Dendritic cell treated with granulocyte-macrophage colony-stimulating factor and Interleukin-4, amounts not matched to agents 40 ng/mL and 50 ng/mL, for 4 days (primary cell): ENCODE results near the gene SERPINI1.
"Not testable (repeated sequence)": the region's sequence is repeated elsewhere in the genome, so short reads cannot be mapped to it uniquely, and the experiment has no call there.

Source experiments
- H3K27ac Mint-ChIP-seq: one replicate; pipeline ENCODE4 v1.8.0; 2022; ENCODE audit warnings: mild to moderate bottlenecking, mixed read lengths
- H3K27me3 Mint-ChIP-seq: one replicate; pipeline ENCODE4 v1.8.0; 2022; ENCODE audit warnings: mild to moderate bottlenecking, mixed read lengths
- H3K36me3 Mint-ChIP-seq: one replicate; pipeline ENCODE4 v1.8.0; 2022; ENCODE audit warnings: low read depth, mixed read lengths
- H3K4me1 Mint-ChIP-seq: one replicate; pipeline ENCODE4 v1.8.0; 2022; ENCODE audit warnings: low read depth, mixed read lengths
- H3K4me3 Mint-ChIP-seq: one replicate; pipeline ENCODE4 v1.8.0; 2022; ENCODE audit warnings: mild to moderate bottlenecking, moderate library complexity, mixed read lengths
- H3K9me3 Mint-ChIP-seq: one replicate; pipeline ENCODE4 v1.8.0; 2022; ENCODE audit warnings: mixed read lengths
- intact Hi-C: fragments of 100-400 bp; cut with micrococcal nuclease; formaldehyde crosslinking; loops from one replicate; pipeline ENCODE4 v1.15.0; 2022

Gene SERPINI1

GRCh38 chr3:167783781-167784180 is 48.3 kb downstream of the SERPINI1 start:
- Mint-ChIP-seq H3K36me3 (no peaks in the 10 kb centered on the region), H3K4me3 (no peak overlapping the region), H3K9me3 (no peaks in the 10 kb centered on the region), H3K27me3 (no peaks in the 10 kb centered on the region), H3K27ac (no peak overlapping the region), H3K4me1 (no peaks in the 10 kb centered on the region)
- intact Hi-C loops, result no loop called here

DNA sequence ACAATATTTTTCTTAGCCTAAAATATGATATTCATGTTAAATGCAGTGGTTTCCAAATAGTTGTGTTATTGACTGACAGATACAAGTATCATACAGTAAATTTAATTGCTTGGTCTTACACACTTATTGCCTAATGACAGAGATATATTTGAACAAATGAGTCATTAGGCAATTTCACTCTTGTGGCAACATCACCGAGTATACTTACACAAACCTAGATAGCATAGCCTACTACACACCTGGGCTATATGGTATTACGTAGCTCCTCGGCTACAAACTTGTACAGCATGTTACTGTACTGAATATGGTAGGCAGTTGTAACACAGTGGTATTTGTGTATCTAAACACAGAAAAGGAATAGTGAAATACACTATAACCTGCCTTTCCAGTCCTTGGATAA is 50.3 kb downstream of the SERPINI1 start:
- intact Hi-C loops, result no loop called here
- Mint-ChIP-seq H3K9me3 (no peaks in the 10 kb centered on the region), H3K27me3 (no peaks in the 10 kb centered on the region), H3K4me1 (no peaks in the 10 kb centered on the region), H3K4me3 (no peak overlapping the region), H3K27ac (no peak overlapping the region), H3K36me3 (no peaks in the 10 kb centered on the region)

DNA sequence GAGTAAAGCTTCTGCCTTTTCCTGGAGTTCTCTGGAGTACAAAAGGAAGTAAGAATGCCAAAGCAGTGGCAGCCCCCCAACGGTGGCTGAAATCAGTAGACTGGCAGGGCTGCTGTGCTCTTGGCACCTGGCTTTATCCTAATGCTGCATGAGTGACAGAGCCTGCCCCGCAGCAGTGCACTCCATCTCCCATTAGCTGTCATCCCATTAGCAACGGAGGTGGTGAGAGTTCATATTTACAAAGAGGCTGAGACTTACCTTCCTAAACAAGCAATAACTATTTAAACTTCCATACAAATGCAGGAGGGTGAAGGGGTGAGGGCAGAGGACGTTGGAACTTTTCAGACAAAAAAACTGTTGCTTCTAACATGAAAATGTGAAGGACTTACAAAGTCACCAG is 51.9 kb downstream of the SERPINI1 start:
- intact Hi-C loops, result no loop called here
- Mint-ChIP-seq H3K9me3 (no peaks in the 10 kb centered on the region), H3K36me3 (no peaks in the 10 kb centered on the region), H3K4me1 (no peaks in the 10 kb centered on the region), H3K27me3 (no peaks in the 10 kb centered on the region), H3K4me3 (no peak overlapping the region), H3K27ac (no peak overlapping the region)

GRCh38 chr3:167798443-167798842 is 62.9 kb downstream of the SERPINI1 start:
- no peak overlapping the region for H3K27ac Mint-ChIP-seq
- no peaks in the 10 kb centered on the region for H3K36me3 Mint-ChIP-seq
- no peak overlapping the region for H3K4me3 Mint-ChIP-seq
- intact Hi-C loops, result no loop called here
- no peaks in the 10 kb centered on the region for H3K27me3 Mint-ChIP-seq
- H3K9me3 Mint-ChIP-seq, result no peaks in the 10 kb centered on the region
- no peaks in the 10 kb centered on the region for H3K4me1 Mint-ChIP-seq

DNA sequence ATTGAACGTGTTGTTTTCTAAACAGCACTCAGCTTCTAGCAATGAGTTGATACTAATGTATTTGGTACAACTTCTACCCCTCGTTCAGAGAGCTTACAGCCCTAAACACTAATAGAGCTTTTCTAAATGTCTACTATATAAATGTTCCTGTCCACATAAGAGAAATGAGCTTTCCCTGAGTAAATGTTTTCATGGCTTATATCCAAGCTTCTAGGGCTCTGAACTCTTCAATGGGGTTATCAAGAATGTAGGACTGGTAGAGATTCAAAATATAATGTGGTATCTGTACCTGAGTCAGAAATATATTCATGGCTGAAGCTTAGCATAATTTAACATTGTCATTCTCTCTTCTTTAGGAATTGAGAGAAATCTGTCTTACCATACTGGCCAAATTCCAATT is 73.4 kb downstream of the SERPINI1 start:
- H3K4me1 Mint-ChIP-seq, result no peaks in the 10 kb centered on the region
- intact Hi-C loops, result no loop called here
- no peaks in the 10 kb centered on the region for H3K9me3 Mint-ChIP-seq
- H3K27me3 Mint-ChIP-seq, result no peaks in the 10 kb centered on the region
- H3K36me3 Mint-ChIP-seq, result no peaks in the 10 kb centered on the region
- H3K4me3 Mint-ChIP-seq, result no peak overlapping the region
- no peak overlapping the region for H3K27ac Mint-ChIP-seq

- Mint-ChIP-seq H3K36me3 (no peaks in the 10 kb centered on the region), H3K27me3 (no peaks in the 10 kb centered on the region), H3K27ac (no peak overlapping the region), H3K9me3 (no peaks in the 10 kb centered on the region), H3K4me1 (no peaks in the 10 kb centered on the region), H3K4me3 (no peak overlapping the region)
- intact Hi-C loops, result no loop called here
Measured at GRCh38 chr3:167810236-167810635, 74.7 kb downstream of the SERPINI1 start.

DNA sequence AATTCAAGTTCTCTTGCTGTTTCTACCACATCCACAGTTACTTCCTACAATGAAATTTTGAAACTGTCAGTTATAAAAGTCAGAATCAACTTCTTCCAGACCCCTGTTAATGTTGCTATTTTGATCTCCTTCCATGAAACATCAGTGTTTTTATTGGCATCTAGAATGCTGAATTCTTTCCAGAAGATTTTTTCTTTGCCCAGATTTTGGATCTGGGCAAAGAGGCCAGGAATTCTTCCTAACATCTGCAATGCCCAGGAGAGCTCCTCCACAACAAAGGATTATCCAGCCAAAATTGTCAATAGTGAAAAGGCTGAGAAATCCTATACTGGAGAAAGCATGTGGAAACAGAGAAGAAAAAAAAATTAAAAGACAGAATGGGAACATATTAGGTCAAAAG is 75.5 kb downstream of the SERPINI1 start:
- Mint-ChIP-seq H3K36me3 (no peaks in the 10 kb centered on the region), H3K27ac (no peak overlapping the region), H3K27me3 (no peaks in the 10 kb centered on the region), H3K4me1 (no peaks in the 10 kb centered on the region), H3K4me3 (no peak overlapping the region), H3K9me3 (no peaks in the 10 kb centered on the region)
- intact Hi-C loops, result no loop called here

DNA sequence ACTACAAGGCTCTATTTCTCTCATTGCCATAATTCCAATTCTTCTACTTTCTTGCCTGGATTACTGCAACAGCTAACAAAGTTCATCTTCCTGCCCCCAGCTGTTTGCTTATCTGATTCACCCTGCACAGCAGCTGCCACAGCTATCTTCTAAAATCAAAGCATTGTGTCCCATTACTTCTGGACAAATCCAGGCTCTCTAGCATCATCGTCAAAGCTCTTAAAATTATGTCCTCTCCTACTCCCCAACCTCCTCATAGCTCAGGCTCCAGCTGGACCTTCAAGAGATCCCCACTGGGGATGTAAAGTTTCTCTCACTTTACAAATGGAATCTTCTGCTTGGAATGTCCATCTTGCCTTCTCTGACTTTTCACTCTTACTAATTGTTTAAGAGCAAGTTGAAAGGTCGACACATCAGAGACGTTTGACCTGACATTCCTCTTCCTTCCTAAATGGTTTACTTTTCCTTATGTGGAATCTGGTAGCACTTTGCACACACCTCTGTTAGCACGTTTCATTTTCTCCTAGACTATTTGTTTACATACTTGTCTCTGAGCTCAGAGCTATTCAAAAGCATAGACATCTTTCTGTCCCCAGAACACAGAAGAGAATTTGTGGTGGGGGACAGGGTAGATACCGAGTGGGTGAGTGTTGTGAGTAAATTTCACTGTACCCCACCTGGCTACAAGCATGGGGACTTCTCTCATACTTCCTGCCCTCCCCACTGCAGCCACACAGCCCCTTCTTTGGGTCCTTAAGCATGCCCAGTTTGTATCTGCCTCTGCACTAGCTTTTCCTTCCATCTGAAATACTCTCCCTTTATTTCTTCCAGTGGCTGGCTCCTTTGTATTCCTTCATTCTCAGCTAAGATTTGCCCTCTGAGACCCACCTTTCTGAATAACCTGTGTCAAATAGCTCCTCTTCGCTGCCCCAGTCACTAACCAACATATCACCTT is 77.9 kb downstream of the SERPINI1 start:
- Mint-ChIP-seq H3K27me3 (no peaks in the 10 kb centered on the region), H3K4me1 (peaks cover 7% of the 10 kb centered on the region), H3K9me3 (no peaks in the 10 kb centered on the region), H3K27ac (no peak overlapping the region), H3K36me3 (no peaks in the 10 kb centered on the region), H3K4me3 (no peak overlapping the region)
- intact Hi-C loops, result no loop called here

- Mint-ChIP-seq H3K27me3 (no peaks in the 10 kb centered on the region), H3K9me3 (no peaks in the 10 kb centered on the region), H3K27ac (no peak overlapping the region), H3K36me3 (no peaks in the 10 kb centered on the region), H3K4me3 (no peak overlapping the region), H3K4me1 (peaks cover 7% of the 10 kb centered on the region)
- intact Hi-C loops, result no loop called here
Measured at GRCh38 chr3:167814441-167814951, 79.0 kb downstream of the SERPINI1 start.

DNA sequence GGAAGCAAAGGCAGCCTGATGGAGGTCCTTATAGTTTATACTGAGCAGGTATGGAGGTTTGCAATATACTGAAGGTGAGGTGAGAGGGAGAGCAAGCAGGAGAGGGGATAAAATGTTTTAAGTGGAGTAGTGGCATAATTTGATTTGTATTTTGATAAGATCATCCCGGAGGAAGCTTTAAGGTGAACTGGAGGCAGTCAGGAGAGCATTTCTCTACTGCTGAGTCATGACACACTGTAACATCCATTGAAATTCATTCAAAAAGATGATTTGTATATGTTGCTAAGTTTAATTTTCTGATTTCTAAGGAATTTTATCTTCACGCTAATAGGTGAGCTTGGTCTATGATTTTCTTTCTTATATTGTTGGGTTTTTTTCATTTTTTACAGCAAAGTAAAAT is 81.4 kb downstream of the SERPINI1 start:
- H3K4me1 Mint-ChIP-seq, result peaks cover 7% of the 10 kb centered on the region
- H3K4me3 Mint-ChIP-seq, result no peak overlapping the region
- no peaks in the 10 kb centered on the region for H3K36me3 Mint-ChIP-seq
- intact Hi-C loops, result no loop called here
- H3K27me3 Mint-ChIP-seq, result no peaks in the 10 kb centered on the region
- no peak overlapping the region for H3K27ac Mint-ChIP-seq
- no peaks in the 10 kb centered on the region for H3K9me3 Mint-ChIP-seq

- Mint-ChIP-seq H3K9me3 (no peaks in the 10 kb centered on the region), H3K27me3 (no peaks in the 10 kb centered on the region), H3K27ac (no peak overlapping the region), H3K4me1 (peaks cover 7% of the 10 kb centered on the region), H3K36me3 (no peaks in the 10 kb centered on the region), H3K4me3 (no peak overlapping the region)
- intact Hi-C loops, result no loop called here
Measured at GRCh38 chr3:167820102-167820865, 84.8 kb downstream of the SERPINI1 start.

- no peak overlapping the region for H3K27ac Mint-ChIP-seq
- H3K9me3 Mint-ChIP-seq, result no peaks in the 10 kb centered on the region
- H3K36me3 Mint-ChIP-seq, result no peaks in the 10 kb centered on the region
- H3K4me1 Mint-ChIP-seq, result peaks cover 6% of the 10 kb centered on the region
- intact Hi-C loops, result no loop called here
- H3K27me3 Mint-ChIP-seq, result no peaks in the 10 kb centered on the region
- H3K4me3 Mint-ChIP-seq, result no peak overlapping the region
Measured at GRCh38 chr3:167821248-167821805, 85.8 kb downstream of the SERPINI1 start.

DNA sequence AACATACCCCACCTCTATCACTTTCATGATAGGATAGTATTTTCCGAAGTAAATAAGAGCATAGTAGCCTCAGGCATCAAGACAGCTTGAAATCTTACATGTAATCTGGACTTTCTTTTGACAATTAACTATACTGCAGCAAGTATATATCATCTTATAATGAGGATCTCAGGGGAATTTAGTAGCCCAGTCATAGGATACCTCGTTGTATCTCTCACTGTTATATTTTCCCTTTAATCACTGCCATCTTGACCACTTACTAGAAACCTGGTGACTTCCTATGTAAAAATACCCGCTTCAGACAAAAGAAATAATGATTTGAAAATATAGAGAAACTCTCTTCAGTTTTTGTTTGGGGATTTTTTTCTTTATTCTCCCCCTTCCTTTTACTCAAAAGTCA is 88.2 kb downstream of the SERPINI1 start:
- no peaks in the 10 kb centered on the region for H3K27me3 Mint-ChIP-seq
- H3K4me3 Mint-ChIP-seq, result no peak overlapping the region
- intact Hi-C loops, result no loop called here
- H3K9me3 Mint-ChIP-seq, result no peaks in the 10 kb centered on the region
- H3K27ac Mint-ChIP-seq, result no peak overlapping the region
- no peaks in the 10 kb centered on the region for H3K36me3 Mint-ChIP-seq
- no peaks in the 10 kb centered on the region for H3K4me1 Mint-ChIP-seq

DNA sequence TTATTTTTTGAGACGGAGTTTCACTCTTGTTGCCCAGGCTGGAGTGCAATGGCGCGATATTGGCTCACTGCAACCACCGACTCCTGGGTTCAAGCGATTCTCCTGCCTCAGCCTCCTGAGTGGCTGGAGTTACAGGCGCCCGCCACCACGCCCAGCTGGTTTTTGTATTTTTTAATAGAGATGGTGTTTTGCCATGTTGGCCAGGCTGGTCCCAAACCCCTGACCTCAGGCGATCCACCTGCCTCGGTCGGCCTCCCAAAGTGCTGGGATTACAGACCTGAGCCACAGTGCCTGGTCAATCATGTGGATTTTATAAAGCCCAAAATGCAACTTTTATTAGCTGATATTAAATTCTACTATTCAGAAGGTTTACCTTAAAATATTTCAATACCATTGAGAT is 92.1 kb downstream of the SERPINI1 start:
- H3K4me3 Mint-ChIP-seq, H3K36me3 Mint-ChIP-seq, H3K9me3 Mint-ChIP-seq, H3K27me3 Mint-ChIP-seq, intact Hi-C loops, H3K27ac Mint-ChIP-seq, H3K4me1 Mint-ChIP-seq: not testable (repeated sequence)
